MM.1S (cell line): ENCODE data around the gene COL5A2.

Source experiments
- CTCF ChIP-seq: fragments of 300-600 bp; sonication (generic); IDR thresholded peaks from 2 replicates; pipeline ENCODE4 v1.5.1; 2016; ENCODE audit warnings: antibody characterized with exemption, low read length, mixed read lengths
- EZH2 ChIP-seq: fragments of 300-600 bp; sonication (generic); optimal IDR thresholded peaks from 2 replicates; pipeline ENCODE3; 2017; ENCODE audit warnings: low read depth, mild to moderate bottlenecking, antibody characterized with exemption, low read length, mixed read lengths
- EZH2phosphoT487 ChIP-seq: fragments of 300-600 bp; sonication (generic); IDR thresholded peaks from 2 replicates; pipeline ENCODE4 v1.6.1; 2018; ENCODE audit warnings: antibody characterized with exemption, low read length

- TF ChIP-seq CTCF (no peak), EZH2phosphoT487 (no peak), EZH2 (no peak)
Measured at GRCh38 chr2:189056200-189057106, 123.1 kb downstream of the COL5A2 start.
